GM21390 (cell line): Measurements from ENCODE around the gene DAND5.

Source experiments
- ATAC-seq: cut with Tn5 transposase; IDR thresholded peaks from one replicate; pipeline ENCODE4 v1.9.1; 2021; ENCODE audit not compliant: unreplicated experiment

The DAND5 gene

DNA sequence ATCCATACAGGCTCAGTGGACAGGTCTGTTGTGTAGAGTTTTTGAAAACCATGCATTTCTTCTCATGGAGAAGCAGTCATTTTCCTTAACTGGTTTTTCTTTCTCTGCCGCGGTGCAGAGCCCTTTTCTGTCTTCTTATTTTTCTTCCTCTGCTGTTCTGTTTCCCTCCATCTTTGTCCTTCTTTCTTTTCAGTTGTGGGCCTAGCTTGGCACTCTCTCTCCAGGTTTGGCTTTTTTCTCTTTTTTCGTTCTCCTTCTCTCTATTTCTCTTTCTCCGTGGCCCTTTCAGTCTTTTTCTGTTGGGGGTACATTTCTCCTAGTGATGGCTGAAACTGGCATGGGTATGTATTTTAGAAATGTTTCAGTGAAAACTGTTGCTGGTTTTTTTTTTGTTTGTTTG is 50.0 kb downstream of the DAND5 start:
- no peak for ATAC-seq

DNA sequence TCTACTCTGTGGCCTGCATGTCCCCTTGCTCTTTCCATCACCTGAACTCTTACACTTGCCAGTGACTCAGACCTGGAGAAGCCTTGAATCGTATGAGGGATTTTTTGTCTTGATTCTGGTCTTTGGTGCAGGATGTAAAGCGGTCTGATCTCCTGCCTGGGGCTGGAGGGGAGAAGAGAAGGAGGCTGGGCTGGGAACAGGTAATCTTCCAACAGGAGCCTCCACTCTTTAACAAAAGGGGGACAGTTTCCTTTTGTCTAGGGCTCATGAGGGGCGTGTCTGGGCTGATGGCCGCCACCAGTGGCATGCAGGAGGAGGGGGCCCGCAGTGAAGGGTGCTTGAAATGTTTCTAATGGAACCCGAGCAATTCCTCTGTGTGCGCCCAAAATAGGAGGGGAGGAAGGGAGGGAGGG is 50.6 kb downstream of the DAND5 start:
- ATAC-seq = no peak

DNA sequence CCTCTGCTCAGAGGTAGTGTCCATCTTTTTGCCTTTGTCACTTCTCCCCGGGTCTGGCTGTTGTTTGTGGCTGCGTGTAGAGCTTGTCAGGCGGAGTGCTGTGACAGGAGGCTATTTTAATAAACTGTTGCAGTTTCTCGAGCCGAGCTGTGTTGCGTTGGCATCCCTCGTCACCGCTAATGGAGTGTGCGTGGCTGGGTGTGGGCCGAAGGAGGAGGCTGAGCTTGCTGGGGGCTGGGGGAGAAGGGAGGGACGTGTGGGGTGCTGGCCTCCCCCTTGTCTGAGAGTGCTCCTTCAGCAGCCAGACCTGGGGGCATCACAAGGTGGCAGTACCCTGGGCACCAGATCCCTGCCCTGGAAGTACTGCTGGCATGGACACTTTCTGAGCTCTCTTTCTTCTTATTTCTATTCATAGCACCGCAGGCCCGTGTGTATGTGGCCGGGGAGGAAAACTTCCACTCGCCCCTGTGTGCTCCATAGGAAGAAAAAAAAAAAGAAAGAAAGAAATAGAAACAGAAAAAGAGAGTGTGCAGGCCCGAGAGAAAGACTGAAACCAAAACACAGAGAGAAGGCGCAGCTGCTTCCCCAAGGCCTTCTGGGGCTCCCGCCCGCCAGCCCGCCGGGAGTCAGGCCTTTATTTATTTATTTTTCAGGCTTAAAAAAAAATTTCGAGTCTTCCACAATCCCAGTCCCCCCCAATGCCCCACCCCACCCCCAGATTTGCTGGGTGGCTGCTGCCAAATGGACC is 52.9 kb downstream of the DAND5 start:
- ATAC-seq = no peak

DNA sequence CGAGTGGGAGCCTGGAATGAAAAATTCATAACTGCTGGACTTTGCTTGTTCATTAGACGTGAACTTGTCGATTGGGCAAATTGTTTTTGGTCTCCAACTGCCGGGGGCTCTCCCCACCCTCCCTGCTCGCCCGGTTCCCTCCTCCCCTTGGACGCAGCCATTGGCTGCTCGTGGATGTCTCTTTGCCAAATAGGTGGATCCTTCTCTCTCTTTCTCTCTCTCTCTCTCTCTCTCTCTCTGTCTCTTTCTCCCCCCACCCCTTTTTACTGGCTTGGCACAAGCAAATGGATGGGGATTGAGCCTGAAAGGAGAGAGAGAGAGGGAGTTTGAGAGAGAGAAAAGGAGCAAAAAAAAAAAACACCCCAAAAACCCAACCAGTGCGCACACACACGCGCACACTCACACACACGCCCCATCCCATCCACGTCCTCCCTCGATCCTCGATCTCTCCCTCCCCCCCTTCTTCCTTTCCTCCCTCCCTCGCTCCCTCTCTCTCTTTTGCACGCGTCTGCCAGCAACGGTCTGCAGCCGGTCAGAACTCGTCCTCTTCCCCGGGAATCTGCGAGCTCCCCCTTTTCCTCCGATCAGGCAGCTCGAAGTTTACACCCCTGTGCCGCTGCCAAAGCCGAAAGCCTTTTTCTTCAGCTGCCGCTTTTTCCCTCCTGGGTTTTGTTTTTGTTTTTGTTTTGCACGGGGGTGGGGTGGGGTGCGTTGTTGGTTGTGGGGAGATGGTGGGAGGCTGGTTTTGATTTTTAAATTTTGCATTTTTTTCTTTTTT is 53.7 kb downstream of the DAND5 start:
- ATAC-seq = no peak

DNA sequence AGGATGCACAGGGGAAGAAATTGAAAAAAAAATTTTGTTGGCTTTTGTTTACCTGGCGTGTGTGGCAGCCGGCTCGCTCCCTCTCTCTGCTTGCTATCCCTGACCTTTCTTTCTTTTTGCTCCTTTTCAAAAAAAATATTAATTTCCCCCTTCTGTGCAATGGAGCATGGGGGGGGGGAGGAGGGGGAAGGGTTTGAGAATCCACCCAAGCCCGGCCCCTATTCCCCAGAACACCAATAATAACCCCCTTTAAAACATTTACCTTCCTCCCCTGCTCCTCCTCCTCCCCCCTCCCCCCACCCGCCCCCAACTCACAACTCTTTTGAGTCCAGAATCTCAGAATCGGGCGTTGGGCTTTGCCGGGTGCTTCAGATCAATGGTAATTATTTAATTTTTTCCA is 54.3 kb downstream of the DAND5 start:
- ATAC-seq = no peak
